PC-9 (cell line): ENCODE results near the gene CCNDBP1. TPM values are rescaled to one million over a fixed set of nuclear protein-coding genes. Genes with fewer than 3 reads are reported as not detected.

Experiments
- BruUV-seq: library from RNA; stranded (reverse); fragments of 400-500 nt; replicated peaks from 2 replicates; lab custom pipeline; 2021; lab: Mats Ljungman, UMichigan
- CTCF ChIA-PET: fragments of 300-600 bp; sonication (Branson Sonifier 250); formaldehyde crosslinking; loops from one replicate; lab custom pipeline; 2022; ENCODE audit warnings: antibody characterized with exemption; lab: Charles Lee
- POLR2A ChIA-PET: fragments of 300-600 bp; sonication (Branson Sonifier 250); formaldehyde crosslinking; loops from one replicate; lab custom pipeline; 2022; ENCODE audit warnings: antibody characterized with exemption; ENCODE audit not compliant: unreplicated experiment; lab: Charles Lee
- DNase-seq, 2 experiments: peaks; one replicate each; pipeline versions ENCODE4 v3.0.0 to v3.0.0-alpha.2; 2015 to 2022; ENCODE audit warnings: mixed read lengths in 1 of 2
- H2AFZ ChIP-seq: fragments of 200-600 bp; sonication (generic); 2 replicates; pipeline ENCODE4 v1.8.1; 2017; ENCODE audit warnings: antibody characterized with exemption
- H3F3A ChIP-seq: fragments of 200-600 bp; sonication (generic); 2 replicates; pipeline ENCODE4 v1.8.1; 2017; ENCODE audit warnings: antibody characterized with exemption, mild to moderate bottlenecking, low read depth; ENCODE audit not compliant: insufficient read depth
- H3K27ac ChIP-seq: fragments of 200-600 bp; sonication (generic); 2 replicates; pipeline ENCODE4 v1.6.1; 2016; ENCODE audit warnings: mixed run types
- H3K27me3 ChIP-seq: fragments of 200-600 bp; sonication (generic); 2 replicates; pipeline ENCODE4 v1.6.1; 2016; ENCODE audit warnings: low read depth, mixed run types; ENCODE audit not compliant: insufficient read depth
- H3K36me3 ChIP-seq: fragments of 200-600 bp; sonication (generic); 2 replicates; pipeline ENCODE4 v1.6.1; 2016; ENCODE audit warnings: low read depth, mixed run types
- H3K4me1 ChIP-seq: fragments of 200-600 bp; sonication (generic); replicated peaks from 2 replicates; pipeline ENCODE4 v1.6.1; 2016; ENCODE audit warnings: mixed run types; ENCODE audit not compliant: insufficient read depth
- H3K4me2 ChIP-seq: fragments of 200-600 bp; sonication (generic); 2 replicates; pipeline ENCODE4 v1.6.1; 2017; ENCODE audit warnings: mixed run types
- H3K4me3 ChIP-seq: fragments of 200-600 bp; sonication (generic); 2 replicates; pipeline ENCODE4 v1.6.1; 2016; ENCODE audit warnings: mixed run types
- H3K79me2 ChIP-seq: fragments of 200-600 bp; sonication (generic); 2 replicates; pipeline ENCODE4 v1.6.1; 2017; ENCODE audit warnings: low read depth, mixed run types
- H3K9me2 ChIP-seq: fragments of 200-600 bp; sonication (generic); 2 replicates; pipeline ENCODE4 v1.8.1; 2017; ENCODE audit warnings: mild to moderate bottlenecking; ENCODE audit not compliant: insufficient read depth
- H3K9me3 ChIP-seq: fragments of 200-600 bp; sonication (generic); 2 replicates; pipeline ENCODE4 v1.8.1; 2016; ENCODE audit warnings: low read depth; ENCODE audit not compliant: insufficient read depth
- H4K20me1 ChIP-seq: fragments of 200-600 bp; sonication (generic); 2 replicates; pipeline ENCODE4 v1.8.1; 2017; ENCODE audit not compliant: insufficient read depth
- CTCF ChIP-seq: fragments of 200-600 bp; sonication (generic); conservative IDR thresholded peaks from 2 replicates; pipeline ENCODE4 v1.6.1; 2017; ENCODE audit warnings: mixed run types, antibody characterized with exemption, mild to moderate bottlenecking, moderate library complexity
- EZH2 ChIP-seq: fragments of 200-600 bp; sonication (generic); IDR thresholded peaks from 2 replicates; pipeline ENCODE4 v1.8.0; 2017; ENCODE audit warnings: antibody characterized with exemption, low read depth
- intact Hi-C: fragments of 100-400 bp; cut with micrococcal nuclease; formaldehyde crosslinking; loops from one replicate; pipeline ENCODE4 v1.10.0; 2022; ENCODE audit not compliant: unreplicated experiment
- total RNA-seq: library from RNA; stranded (reverse); gene quantifications from 2 replicates; pipeline ENCODE4 v1.2.3, GENCODE V29; 2021

Gene CCNDBP1
- total RNA-seq, 1 experiment from 2014 or later = 44.0 TPM

DNA sequence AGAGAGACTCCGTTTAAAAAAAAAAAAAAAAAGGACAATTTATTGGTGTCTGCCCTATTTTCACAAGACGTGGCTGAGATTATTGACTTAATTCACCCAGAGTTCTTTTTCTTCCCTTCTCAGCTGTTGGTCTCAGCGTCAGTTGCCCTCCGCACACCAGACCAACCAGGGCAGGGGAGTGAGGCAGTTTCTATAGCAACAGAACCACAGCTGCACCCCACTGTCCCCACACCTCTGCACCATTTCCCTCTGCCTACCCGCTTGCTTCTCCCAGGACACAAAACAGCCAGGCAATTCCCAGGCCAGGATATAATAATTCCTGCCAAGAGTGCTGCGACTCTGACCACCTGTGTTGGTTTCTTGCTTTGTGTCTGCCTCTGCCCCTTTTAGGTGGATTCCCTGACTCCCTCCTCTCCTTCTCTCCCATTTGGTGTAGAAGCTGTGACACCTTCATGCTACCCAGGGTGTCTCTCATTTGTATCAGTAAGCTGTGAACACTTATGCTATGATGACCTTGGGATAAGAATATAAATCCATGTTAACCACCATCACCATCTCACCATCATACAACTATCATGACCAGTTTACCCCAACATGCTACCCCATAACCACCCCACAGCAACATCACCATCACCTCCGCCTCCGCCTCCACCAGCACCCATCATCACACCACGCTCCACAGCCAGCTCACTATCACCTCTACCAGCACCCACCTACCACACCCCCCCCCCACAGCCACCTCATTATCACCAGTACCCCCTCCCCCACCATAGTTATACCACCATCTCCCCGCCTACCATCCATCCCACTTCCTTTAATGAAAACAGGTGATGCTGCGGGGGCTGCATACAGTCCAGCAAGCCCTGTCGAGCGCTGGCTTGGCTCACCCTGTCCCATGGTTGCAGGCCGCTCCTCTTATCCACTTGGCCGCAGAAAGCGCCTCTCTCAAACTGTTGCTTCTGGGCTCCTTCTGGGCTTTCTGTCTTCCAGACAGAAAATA, 35.0 kb downstream of the CCNDBP1 start:
- Histone ChIP-seq H3K9me3 (no peaks in the 10 kb centered on the region), H2AFZ (no peak overlapping the region), H3K9me2 (no peaks in the 10 kb centered on the region), H3K4me3 (no peak overlapping the region), H3K4me1 (no peaks in the 10 kb centered on the region), H3K79me2 (no peaks in the 10 kb centered on the region), H3F3A (0 out of 2 replicates have a peak, but pooled peaks cover 3% of the 10 kb centered on the region), H3K27me3 (no peaks in the 10 kb centered on the region), H3K4me2 (no peak overlapping the region), H3K27ac (no peak overlapping the region), H4K20me1 (no peaks in the 10 kb centered on the region), H3K36me3 (no peaks in the 10 kb centered on the region)
- intact Hi-C loops = no loop called here
- CTCF ChIA-PET = interaction anchor here (0.6 kb wide), 1 partner anchor 113 kb away, joined by 4 read pairs; no protein-coding TSS in a partner anchor
- no peak for DNase-seq
- TF ChIP-seq CTCF (no peak), EZH2 (no peak)
- POLR2A ChIA-PET = no interaction called here
- BruUV-seq = no TSS peak

DNA sequence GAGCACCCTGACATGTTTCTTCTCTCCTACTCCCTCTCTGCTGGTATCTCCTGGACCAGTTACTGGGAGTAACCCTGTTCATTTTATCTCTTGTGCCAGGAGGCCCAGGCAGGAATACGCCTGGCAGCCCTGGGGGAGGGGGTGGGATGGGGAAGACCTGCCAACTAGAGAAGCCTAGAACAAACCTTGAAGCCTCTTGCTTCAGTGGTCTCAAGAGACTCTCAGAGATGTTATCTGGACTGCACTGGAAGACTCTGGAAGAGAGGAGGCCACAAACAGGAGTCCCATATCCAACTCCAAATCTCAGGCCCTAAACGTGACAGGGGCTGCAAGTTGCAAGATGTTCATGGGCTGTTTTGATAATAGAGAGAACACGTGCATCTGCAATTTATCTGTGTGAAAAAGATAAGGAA, 35.8 kb downstream of the CCNDBP1 start, which contains the start of gene EPB42:
Gene EPB42 (minus strand): TSS at position 28 of the 413 bp plus-strand sequence. CDS start 193 bp downstream, outside the sequence.
- Histone ChIP-seq H3F3A (0 out of 2 replicates have a peak, but pooled peaks cover 3% of the 10 kb centered on the region), H3K4me3 (no peak within 1 kb of the TSS), H3K9me3 (no peaks in the 10 kb centered on the region), H3K36me3 (no peaks in the 10 kb centered on the region), H3K4me1 (no peaks in the 10 kb centered on the region), H3K79me2 (no peaks in the 10 kb centered on the region), H2AFZ (no peak within 1 kb of the TSS), H4K20me1 (no peaks in the 10 kb centered on the region), H3K27ac (no peak within 1 kb of the TSS), H3K9me2 (no peaks in the 10 kb centered on the region), H3K27me3 (no peaks in the 10 kb centered on the region), H3K4me2 (no peak within 1 kb of the TSS)
- intact Hi-C loops = no loop called here
- ChIA-PET CTCF (no interaction called here), POLR2A (no interaction called here)
- no peak for DNase-seq
- BruUV-seq = no TSS peak
- TF ChIP-seq EZH2 = no peak
- no peak for TF ChIP-seq CTCF

DNA sequence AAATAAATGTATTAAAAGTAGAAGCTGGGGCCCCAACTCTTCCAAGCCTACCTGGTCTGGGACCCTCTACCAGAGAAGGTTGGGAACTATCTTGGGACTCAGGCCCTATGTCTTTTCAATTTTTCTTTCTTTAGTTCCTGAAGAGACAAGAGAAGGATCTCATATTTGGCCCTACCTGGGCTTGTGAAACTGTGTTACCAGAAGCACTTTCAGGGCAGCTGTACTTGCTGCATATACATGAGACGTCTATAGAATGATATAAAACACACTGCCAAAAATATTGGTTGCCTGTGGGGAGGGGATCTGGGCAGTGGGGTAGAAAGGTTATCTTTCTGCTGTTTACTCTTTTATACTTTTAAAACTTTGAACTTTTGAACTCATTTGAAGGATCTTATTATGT, 36.2 kb downstream of the CCNDBP1 start:
- CTCF ChIA-PET = no interaction called here
- no peaks in the 10 kb centered on the region for H3K9me3 ChIP-seq
- no peak overlapping the region for H3K4me3 ChIP-seq
- H3K36me3 ChIP-seq = no peaks in the 10 kb centered on the region
- no peaks in the 10 kb centered on the region for H3K27me3 ChIP-seq
- H3K27ac ChIP-seq = no peak overlapping the region
- BruUV-seq = no TSS peak
- TF ChIP-seq EZH2 (no peak), CTCF (no peak)
- H3K4me1 ChIP-seq = no peaks in the 10 kb centered on the region
- no peak overlapping the region for H3K4me2 ChIP-seq
- POLR2A ChIA-PET = no interaction called here
- DNase-seq = no peak
- intact Hi-C loops = no loop called here
- no peaks in the 10 kb centered on the region for H4K20me1 ChIP-seq
- H2AFZ ChIP-seq = no peak overlapping the region
- 0 out of 2 replicates have a peak, but pooled peaks cover 3% of the 10 kb centered on the region for H3F3A ChIP-seq
- no peaks in the 10 kb centered on the region for H3K9me2 ChIP-seq
- no peaks in the 10 kb centered on the region for H3K79me2 ChIP-seq
